KMS-11 (cell line): ENCODE measurements around the gene XRCC4.

ENCODE experiments used
- H2AFZ ChIP-seq: fragments of 200-600 bp; sonication (generic); 2 replicates; pipeline ENCODE4 v1.6.1; 2016; ENCODE audit warnings: antibody characterized with exemption, mixed run types, low read depth
- H3K27ac ChIP-seq: fragments of 200-600 bp; sonication (generic); 2 replicates; pipeline ENCODE4 v1.6.1; 2016; ENCODE audit warnings: mild to moderate bottlenecking, mixed run types
- H3K27me3 ChIP-seq: fragments of 200-600 bp; sonication (generic); 2 replicates; pipeline ENCODE4 v1.6.1; 2017; ENCODE audit warnings: mild to moderate bottlenecking, low read depth, mixed run types, moderate library complexity; ENCODE audit not compliant: insufficient read depth
- H3K36me3 ChIP-seq: fragments of 200-600 bp; sonication (generic); 2 replicates; pipeline ENCODE4 v1.6.1; 2017; ENCODE audit warnings: mild to moderate bottlenecking, mixed run types; ENCODE audit not compliant: insufficient read depth
- H3K4me1 ChIP-seq: fragments of 200-600 bp; sonication (generic); 2 replicates; pipeline ENCODE4 v1.6.1; 2016; ENCODE audit warnings: mild to moderate bottlenecking, low read depth, mixed run types; ENCODE audit not compliant: poor library complexity, severe bottlenecking
- H3K4me2 ChIP-seq: fragments of 200-600 bp; sonication (generic); 2 replicates; pipeline ENCODE4 v1.7.0; 2016; ENCODE audit warnings: mild to moderate bottlenecking, mixed run types
- H3K4me3 ChIP-seq: fragments of 200-600 bp; sonication (generic); IDR thresholded peaks from 2 replicates; pipeline ENCODE4 v1.6.1; 2017; ENCODE audit warnings: low read depth, low read length, mixed read lengths; ENCODE audit not compliant: insufficient read depth
- H3K79me2 ChIP-seq: fragments of 200-600 bp; sonication (generic); 2 replicates; pipeline ENCODE4 v1.6.1; 2016; ENCODE audit warnings: low read depth, mixed run types; ENCODE audit not compliant: insufficient read depth
- H3K9ac ChIP-seq: fragments of 200-600 bp; sonication (generic); 2 replicates; pipeline ENCODE4 v1.6.1; 2016; ENCODE audit warnings: mild to moderate bottlenecking, mixed run types
- H4K20me1 ChIP-seq: fragments of 200-600 bp; sonication (generic); 2 replicates; pipeline ENCODE4 v1.6.1; 2016; ENCODE audit warnings: mild to moderate bottlenecking, mixed run types; ENCODE audit not compliant: insufficient read depth
- TF ChIP-seq, protein P1 (sequence below): fragments of 200-600 bp; sonication (generic); conservative IDR thresholded peaks from 2 replicates; pipeline ENCODE4 v1.6.1; 2017; ENCODE audit warnings: low read depth, mild to moderate bottlenecking, antibody characterized with exemption, low read length, moderate library complexity, mixed read lengths

Gene XRCC4

GRCh38 chr5:83285661-83286398, 208.5 kb downstream of the XRCC4 start:
- Histone ChIP-seq H3K27me3 (no peaks in the 10 kb centered on the region), H3K9ac (no peak overlapping the region), H2AFZ (no peak overlapping the region), H4K20me1 (no peaks in the 10 kb centered on the region), H3K4me1 (peaks cover 29% of the 10 kb centered on the region), H3K27ac (no peak overlapping the region), H3K36me3 (no peaks in the 10 kb centered on the region), H3K4me2 (no peak overlapping the region; the same call in 1 of the 2 replicates), H3K79me2 (no peaks in the 10 kb centered on the region), H3K4me3 (no peak overlapping the region)
- TF ChIP-seq, protein P1, sequence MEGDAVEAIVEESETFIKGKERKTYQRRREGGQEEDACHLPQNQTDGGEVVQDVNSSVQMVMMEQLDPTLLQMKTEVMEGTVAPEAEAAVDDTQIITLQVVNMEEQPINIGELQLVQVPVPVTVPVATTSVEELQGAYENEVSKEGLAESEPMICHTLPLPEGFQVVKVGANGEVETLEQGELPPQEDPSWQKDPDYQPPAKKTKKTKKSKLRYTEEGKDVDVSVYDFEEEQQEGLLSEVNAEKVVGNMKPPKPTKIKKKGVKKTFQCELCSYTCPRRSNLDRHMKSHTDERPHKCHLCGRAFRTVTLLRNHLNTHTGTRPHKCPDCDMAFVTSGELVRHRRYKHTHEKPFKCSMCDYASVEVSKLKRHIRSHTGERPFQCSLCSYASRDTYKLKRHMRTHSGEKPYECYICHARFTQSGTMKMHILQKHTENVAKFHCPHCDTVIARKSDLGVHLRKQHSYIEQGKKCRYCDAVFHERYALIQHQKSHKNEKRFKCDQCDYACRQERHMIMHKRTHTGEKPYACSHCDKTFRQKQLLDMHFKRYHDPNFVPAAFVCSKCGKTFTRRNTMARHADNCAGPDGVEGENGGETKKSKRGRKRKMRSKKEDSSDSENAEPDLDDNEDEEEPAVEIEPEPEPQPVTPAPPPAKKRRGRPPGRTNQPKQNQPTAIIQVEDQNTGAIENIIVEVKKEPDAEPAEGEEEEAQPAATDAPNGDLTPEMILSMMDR, result no peak

DNA sequence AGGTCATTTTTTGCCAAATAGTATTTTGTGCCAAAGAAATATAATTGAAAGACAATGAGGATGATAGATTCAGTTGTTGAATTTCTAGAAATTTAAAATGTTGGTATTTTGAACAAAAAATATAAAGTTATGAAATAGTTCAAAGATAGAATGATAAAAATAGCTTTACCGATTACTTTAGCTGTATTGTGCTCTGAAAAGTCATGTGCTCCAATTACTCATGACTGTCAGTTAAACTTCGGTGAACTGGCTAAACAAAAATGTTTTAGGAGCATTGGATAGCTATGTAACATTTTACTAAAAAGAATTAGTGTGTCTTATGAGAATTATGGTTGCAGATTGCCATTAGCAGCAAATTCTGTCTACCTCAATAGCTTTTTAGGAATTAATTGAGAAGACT, 216.9 kb downstream of the XRCC4 start:
- Histone ChIP-seq H3K36me3 (no peaks in the 10 kb centered on the region; the same call in 1 of the 2 replicates), H3K27ac (no peak overlapping the region), H3K4me3 (no peak overlapping the region), H3K27me3 (no peaks in the 10 kb centered on the region; the same call in 1 of the 2 replicates), H3K79me2 (no peaks in the 10 kb centered on the region), H3K9ac (no peak overlapping the region), H3K4me2 (no peak overlapping the region), H3K4me1 (no peaks in the 10 kb centered on the region), H4K20me1 (no peaks in the 10 kb centered on the region), H2AFZ (no peak overlapping the region)
- TF ChIP-seq, protein P1, result no peak

DNA sequence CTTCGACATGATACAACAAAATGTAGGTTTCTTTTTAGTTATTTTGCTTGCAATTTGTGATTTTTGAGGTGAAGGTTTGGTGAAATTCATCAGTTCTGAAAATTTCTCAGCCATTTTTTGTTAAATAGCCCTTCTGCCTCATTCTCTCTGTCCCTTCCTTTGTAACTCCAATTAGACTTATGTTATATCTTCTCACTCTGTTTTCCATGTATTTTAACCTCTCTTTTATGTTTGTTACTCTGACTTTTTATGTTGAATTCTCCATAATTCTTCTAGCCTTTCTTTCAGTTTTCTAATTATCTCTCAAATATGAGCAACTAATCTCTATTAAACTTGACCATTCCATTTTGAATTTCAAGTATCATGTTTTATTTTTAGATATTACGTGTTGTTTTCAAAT, 222.0 kb downstream of the XRCC4 start:
- Histone ChIP-seq H3K79me2 (no peaks in the 10 kb centered on the region), H3K27me3 (no peaks in the 10 kb centered on the region), H3K4me3 (no peak overlapping the region), H3K36me3 (no peaks in the 10 kb centered on the region), H2AFZ (no peak overlapping the region), H3K4me2 (no peak overlapping the region), H3K4me1 (no peaks in the 10 kb centered on the region), H3K27ac (no peak overlapping the region), H3K9ac (no peak overlapping the region), H4K20me1 (no peaks in the 10 kb centered on the region)
- TF ChIP-seq, protein P1, result no peak

GRCh38 chr5:83306572-83307241, 229.4 kb downstream of the XRCC4 start:
- H3K36me3 ChIP-seq, result no peaks in the 10 kb centered on the region
- H3K4me2 ChIP-seq, result peak overlapping the region; percentile 21; the same call in 1 of the 2 replicates
- H3K4me3 ChIP-seq, result no peak overlapping the region

More at GRCh38 chr5:83306572-83307241, 229.4 kb downstream of the XRCC4 start:
- Histone ChIP-seq H3K27ac (peak overlapping the region; percentile 1; the same call in 1 of the 2 replicates), H3K27me3 (no peaks in the 10 kb centered on the region), H3K9ac (no peak overlapping the region), H2AFZ (no peak overlapping the region), H4K20me1 (no peaks in the 10 kb centered on the region), H3K79me2 (no peaks in the 10 kb centered on the region), H3K4me1 (peaks cover 24% of the 10 kb centered on the region)
- TF ChIP-seq, protein P1, result no peak
